Liver (tissue), 9 donors: ENCODE results near the gene KIAA1586. TPM values are rescaled to one million over a fixed set of nuclear protein-coding genes. Genes with fewer than 3 reads are reported as not detected.

Source experiments
- DNase-seq: peaks from one replicate; pipeline ENCODE4 v3.0.0-alpha.2; 2017; ENCODE audit warnings: low spot score
- H3K27ac ChIP-seq, 2 donors: one replicate each; pipeline ENCODE4 v1.7.0; 2013; ENCODE audit warnings: inconsistent platforms in 2 of 2, low read length in 2 of 2, control low read depth in 1 of 2, low read depth in 1 of 2, mild to moderate bottlenecking in 1 of 2
- H3K27me3 ChIP-seq, 4 donors: one replicate each; pipeline versions ENCODE4 v1.6.1 to v1.7.0; 2013; ENCODE audit warnings: low read length in 3 of 4, inconsistent platforms in 1 of 4, mild to moderate bottlenecking in 1 of 4, moderate library complexity in 1 of 4; ENCODE audit not compliant: control insufficient read depth in 4 of 4, insufficient read depth in 4 of 4
- H3K36me3 ChIP-seq, 4 donors: one replicate each; pipeline versions ENCODE4 v1.6.1 to v1.7.0; 2013; ENCODE audit warnings: low read length in 3 of 4, mild to moderate bottlenecking in 3 of 4, low read depth in 1 of 4, moderate library complexity in 1 of 4; ENCODE audit not compliant: control insufficient read depth in 4 of 4, insufficient read depth in 3 of 4
- H3K4me1 ChIP-seq, 4 donors: one replicate each; pipeline versions ENCODE4 v1.6.1 to v1.7.0; 2013; ENCODE audit warnings: low read length in 3 of 4, mild to moderate bottlenecking in 3 of 4, moderate library complexity in 1 of 4; ENCODE audit not compliant: control insufficient read depth in 4 of 4, insufficient read depth in 4 of 4
- H3K4me3 ChIP-seq, 3 donors: one replicate each; pipeline versions ENCODE4 v1.6.1 to v1.7.0; 2013; ENCODE audit warnings: low read length in 3 of 3, control low read depth in 1 of 3, low read depth in 1 of 3, mild to moderate bottlenecking in 1 of 3
- H3K9ac ChIP-seq, 2 donors: one replicate each; pipeline ENCODE4 v1.7.0; 2013; ENCODE audit warnings: low read length in 2 of 2, mild to moderate bottlenecking in 2 of 2, moderate library complexity in 2 of 2, control low read depth in 1 of 2, low read depth in 1 of 2
- H3K9me3 ChIP-seq, 4 donors: one replicate each; pipeline versions ENCODE4 v1.6.1 to v1.7.0; 2013; ENCODE audit warnings: low read length in 3 of 4; ENCODE audit not compliant: control insufficient read depth in 4 of 4
- EGR1 ChIP-seq, 2 donors: IDR thresholded peaks; 2 replicates each; pipeline ENCODE4 v1.6.1; 2016 to 2018; ENCODE audit warnings: antibody characterized with exemption in 2 of 2, low read depth in 2 of 2
- FOXA1 ChIP-seq: IDR thresholded peaks from 2 replicates; pipeline ENCODE4 v1.6.1; 2016; ENCODE audit warnings: antibody characterized with exemption
- FOXA2 ChIP-seq: IDR thresholded peaks from 2 replicates; pipeline ENCODE4 v1.6.1; 2016; ENCODE audit warnings: antibody characterized with exemption
- GABPA ChIP-seq, 2 donors: IDR thresholded peaks in 1 of 2; conservative IDR thresholded peaks in 1 of 2; 2 replicates each; pipeline ENCODE4 v1.6.1; 2016; ENCODE audit warnings: antibody characterized with exemption in 2 of 2, mild to moderate bottlenecking in 1 of 2, moderate library complexity in 1 of 2
- HNF4A ChIP-seq, 2 donors: conservative IDR thresholded peaks; 2 replicates each; pipeline ENCODE4 v1.6.1; 2016; ENCODE audit warnings: antibody characterized with exemption in 2 of 2, mild to moderate bottlenecking in 2 of 2
- HNF4G ChIP-seq: IDR thresholded peaks from 2 replicates; pipeline ENCODE4 v1.6.1; 2016; ENCODE audit warnings: antibody characterized with exemption
- JUND ChIP-seq, 2 donors: IDR thresholded peaks; 2 replicates each; pipeline ENCODE4 v1.6.1; 2016; ENCODE audit warnings: antibody characterized with exemption in 2 of 2
- NR2F2 ChIP-seq: IDR thresholded peaks from 2 replicates; pipeline ENCODE4 v1.6.1; 2016; ENCODE audit warnings: antibody characterized with exemption
- RAD21 ChIP-seq, 2 donors: IDR thresholded peaks; 2 replicates each; pipeline ENCODE4 v1.6.1; 2016; ENCODE audit warnings: antibody characterized with exemption in 2 of 2, mild to moderate bottlenecking in 2 of 2
- RXRA ChIP-seq, 2 donors: IDR thresholded peaks; 2 replicates each; pipeline ENCODE4 v1.6.1; 2017 to 2018; ENCODE audit warnings: antibody characterized with exemption in 2 of 2, mild to moderate bottlenecking in 1 of 2
- SP1 ChIP-seq: IDR thresholded peaks from 2 replicates; pipeline ENCODE4 v1.6.1; 2018; ENCODE audit warnings: antibody characterized with exemption, mild to moderate bottlenecking
- TAF1 ChIP-seq: conservative IDR thresholded peaks from 2 replicates; pipeline ENCODE4 v1.6.1; 2016; ENCODE audit warnings: antibody characterized with exemption, mild to moderate bottlenecking
- YY1 ChIP-seq: IDR thresholded peaks from 2 replicates; pipeline ENCODE4 v1.6.1; 2016; ENCODE audit warnings: antibody characterized with exemption, mild to moderate bottlenecking
- WGBS: extraction: QIAGEN DNeasy Blood & Tissue Kit; methylation state at CpG from one replicate; pipeline ENCODE4 v1.1.7; 2013; 5-methylcytosine and 5-hydroxymethylcytosine counted together
- polyA plus RNA-seq, 2 donors: library from polyadenylated mRNA; stranded (reverse) in 1 of 2; unstranded in 1 of 2; fragments of 200-250 nt in 1 of 2; fragments of >200 nt in 1 of 2; fragmentation: Nextera tagmentation in 1 of 2; extraction: Ambion mirVana in 1 of 2; gene quantifications; one replicate each; pipeline versions ENCODE4 v1.2.1 to v1.2.3, GENCODE V29; 2013 to 2015
- total RNA-seq, 2 donors: library from RNA; depleted of rRNA; stranded (reverse); fragments of >200 nt; gene quantifications; one replicate each; pipeline ENCODE4 v1.2.3, GENCODE V29; 2014
- TF ChIP-seq, protein P1 (sequence below): IDR thresholded peaks from 2 replicates; pipeline ENCODE4 v1.6.1; 2016; ENCODE audit warnings: antibody characterized with exemption
- TF ChIP-seq, protein P2 (sequence below): IDR thresholded peaks from 2 replicates; pipeline ENCODE4 v1.6.1; 2016; ENCODE audit warnings: antibody characterized with exemption
- TF ChIP-seq, protein P3 (sequence below): fragments of 150-350 bp; IDR thresholded peaks from 2 replicates; pipeline ENCODE4 v1.5.1; 2017; ENCODE audit warnings: improper control_type of control experiment, low read depth, low read length; ENCODE audit not compliant: missing input control
- TF ChIP-seq, protein P4 (sequence below): IDR thresholded peaks from 2 replicates; pipeline ENCODE4 v1.6.1; 2016; ENCODE audit warnings: antibody characterized with exemption, mild to moderate bottlenecking
- TF ChIP-seq, protein P5 (sequence below): IDR thresholded peaks from 2 replicates; pipeline ENCODE4 v1.6.1; 2016; ENCODE audit warnings: antibody characterized with exemption
- donor health status: healthy.
- donor health status: healthy.
- donor health status: healthy.
- donor health status: healthy.
- donor health status: healthy.

KIAA1586 gene
- total and polyA plus RNA-seq, 4 donors, result 2.1 to 25.0 (median 5.5) TPM

DNA sequence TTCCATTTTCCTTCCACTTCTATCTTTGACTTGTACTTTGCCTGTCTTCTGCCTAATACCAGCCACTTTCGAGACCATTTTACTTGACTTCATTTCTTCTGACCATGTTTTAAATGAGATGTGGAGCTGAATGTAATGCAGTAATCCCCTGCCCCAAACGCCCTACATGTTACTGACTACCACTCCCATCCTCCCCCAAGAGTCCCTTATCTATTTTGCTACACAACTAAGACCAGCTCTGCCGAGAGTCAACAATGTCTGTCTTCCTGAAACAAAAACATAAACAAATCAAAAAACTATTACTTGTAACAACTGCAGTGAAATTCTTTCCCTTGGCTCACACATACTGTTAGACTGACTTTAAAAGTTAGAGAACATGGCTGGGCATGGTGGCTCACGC, 27.1 kb upstream of the KIAA1586 start:
- TF ChIP-seq YY1, result no peak
- no peak for TF ChIP-seq HNF4A (conservative IDR thresholded peaks at IDR 0.05)
- TF ChIP-seq, protein P1, sequence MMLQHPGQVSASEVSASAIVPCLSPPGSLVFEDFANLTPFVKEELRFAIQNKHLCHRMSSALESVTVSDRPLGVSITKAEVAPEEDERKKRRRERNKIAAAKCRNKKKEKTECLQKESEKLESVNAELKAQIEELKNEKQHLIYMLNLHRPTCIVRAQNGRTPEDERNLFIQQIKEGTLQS, result no peak
- no peak for TF ChIP-seq FOXA1
- no peak for TF ChIP-seq TAF1
- TF ChIP-seq SP1, result no peak
- TF ChIP-seq GABPA (IDR thresholded peaks at IDR 0.05 in 1 of 2, conservative IDR thresholded peaks at IDR 0.05 in 1 of 2), result no peak
- TF ChIP-seq JUND (IDR thresholded peaks at IDR 0.05), result no peak
- no peak for TF ChIP-seq FOXA2
- no peak for TF ChIP-seq HNF4G
- TF ChIP-seq, protein P2, sequence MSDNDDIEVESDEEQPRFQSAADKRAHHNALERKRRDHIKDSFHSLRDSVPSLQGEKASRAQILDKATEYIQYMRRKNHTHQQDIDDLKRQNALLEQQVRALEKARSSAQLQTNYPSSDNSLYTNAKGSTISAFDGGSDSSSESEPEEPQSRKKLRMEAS, result no peak
- no peak for TF ChIP-seq RAD21 (IDR thresholded peaks at IDR 0.05)
- TF ChIP-seq EGR1 (IDR thresholded peaks at IDR 0.05; ENCODE audit: low read depth in 2 of 2), result no peak
- TF ChIP-seq, protein P3, sequence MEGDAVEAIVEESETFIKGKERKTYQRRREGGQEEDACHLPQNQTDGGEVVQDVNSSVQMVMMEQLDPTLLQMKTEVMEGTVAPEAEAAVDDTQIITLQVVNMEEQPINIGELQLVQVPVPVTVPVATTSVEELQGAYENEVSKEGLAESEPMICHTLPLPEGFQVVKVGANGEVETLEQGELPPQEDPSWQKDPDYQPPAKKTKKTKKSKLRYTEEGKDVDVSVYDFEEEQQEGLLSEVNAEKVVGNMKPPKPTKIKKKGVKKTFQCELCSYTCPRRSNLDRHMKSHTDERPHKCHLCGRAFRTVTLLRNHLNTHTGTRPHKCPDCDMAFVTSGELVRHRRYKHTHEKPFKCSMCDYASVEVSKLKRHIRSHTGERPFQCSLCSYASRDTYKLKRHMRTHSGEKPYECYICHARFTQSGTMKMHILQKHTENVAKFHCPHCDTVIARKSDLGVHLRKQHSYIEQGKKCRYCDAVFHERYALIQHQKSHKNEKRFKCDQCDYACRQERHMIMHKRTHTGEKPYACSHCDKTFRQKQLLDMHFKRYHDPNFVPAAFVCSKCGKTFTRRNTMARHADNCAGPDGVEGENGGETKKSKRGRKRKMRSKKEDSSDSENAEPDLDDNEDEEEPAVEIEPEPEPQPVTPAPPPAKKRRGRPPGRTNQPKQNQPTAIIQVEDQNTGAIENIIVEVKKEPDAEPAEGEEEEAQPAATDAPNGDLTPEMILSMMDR, result no peak
- TF ChIP-seq RXRA (IDR thresholded peaks at IDR 0.05), result no peak
- TF ChIP-seq, protein P4, sequence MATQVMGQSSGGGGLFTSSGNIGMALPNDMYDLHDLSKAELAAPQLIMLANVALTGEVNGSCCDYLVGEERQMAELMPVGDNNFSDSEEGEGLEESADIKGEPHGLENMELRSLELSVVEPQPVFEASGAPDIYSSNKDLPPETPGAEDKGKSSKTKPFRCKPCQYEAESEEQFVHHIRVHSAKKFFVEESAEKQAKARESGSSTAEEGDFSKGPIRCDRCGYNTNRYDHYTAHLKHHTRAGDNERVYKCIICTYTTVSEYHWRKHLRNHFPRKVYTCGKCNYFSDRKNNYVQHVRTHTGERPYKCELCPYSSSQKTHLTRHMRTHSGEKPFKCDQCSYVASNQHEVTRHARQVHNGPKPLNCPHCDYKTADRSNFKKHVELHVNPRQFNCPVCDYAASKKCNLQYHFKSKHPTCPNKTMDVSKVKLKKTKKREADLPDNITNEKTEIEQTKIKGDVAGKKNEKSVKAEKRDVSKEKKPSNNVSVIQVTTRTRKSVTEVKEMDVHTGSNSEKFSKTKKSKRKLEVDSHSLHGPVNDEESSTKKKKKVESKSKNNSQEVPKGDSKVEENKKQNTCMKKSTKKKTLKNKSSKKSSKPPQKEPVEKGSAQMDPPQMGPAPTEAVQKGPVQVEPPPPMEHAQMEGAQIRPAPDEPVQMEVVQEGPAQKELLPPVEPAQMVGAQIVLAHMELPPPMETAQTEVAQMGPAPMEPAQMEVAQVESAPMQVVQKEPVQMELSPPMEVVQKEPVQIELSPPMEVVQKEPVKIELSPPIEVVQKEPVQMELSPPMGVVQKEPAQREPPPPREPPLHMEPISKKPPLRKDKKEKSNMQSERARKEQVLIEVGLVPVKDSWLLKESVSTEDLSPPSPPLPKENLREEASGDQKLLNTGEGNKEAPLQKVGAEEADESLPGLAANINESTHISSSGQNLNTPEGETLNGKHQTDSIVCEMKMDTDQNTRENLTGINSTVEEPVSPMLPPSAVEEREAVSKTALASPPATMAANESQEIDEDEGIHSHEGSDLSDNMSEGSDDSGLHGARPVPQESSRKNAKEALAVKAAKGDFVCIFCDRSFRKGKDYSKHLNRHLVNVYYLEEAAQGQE, result no peak
- TF ChIP-seq, protein P5, sequence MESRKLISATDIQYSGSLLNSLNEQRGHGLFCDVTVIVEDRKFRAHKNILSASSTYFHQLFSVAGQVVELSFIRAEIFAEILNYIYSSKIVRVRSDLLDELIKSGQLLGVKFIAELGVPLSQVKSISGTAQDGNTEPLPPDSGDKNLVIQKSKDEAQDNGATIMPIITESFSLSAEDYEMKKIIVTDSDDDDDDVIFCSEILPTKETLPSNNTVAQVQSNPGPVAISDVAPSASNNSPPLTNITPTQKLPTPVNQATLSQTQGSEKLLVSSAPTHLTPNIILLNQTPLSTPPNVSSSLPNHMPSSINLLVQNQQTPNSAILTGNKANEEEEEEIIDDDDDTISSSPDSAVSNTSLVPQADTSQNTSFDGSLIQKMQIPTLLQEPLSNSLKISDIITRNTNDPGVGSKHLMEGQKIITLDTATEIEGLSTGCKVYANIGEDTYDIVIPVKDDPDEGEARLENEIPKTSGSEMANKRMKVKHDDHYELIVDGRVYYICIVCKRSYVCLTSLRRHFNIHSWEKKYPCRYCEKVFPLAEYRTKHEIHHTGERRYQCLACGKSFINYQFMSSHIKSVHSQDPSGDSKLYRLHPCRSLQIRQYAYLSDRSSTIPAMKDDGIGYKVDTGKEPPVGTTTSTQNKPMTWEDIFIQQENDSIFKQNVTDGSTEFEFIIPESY, result no peak
- TF ChIP-seq NR2F2, result no peak
- H3K27me3 ChIP-seq, result no peaks in the 10 kb centered on the region
- H3K9ac ChIP-seq, result no peak overlapping the region
- H3K9me3 ChIP-seq, result no peaks in the 10 kb centered on the region
- no peak for DNase-seq
- no peak overlapping the region for H3K4me3 ChIP-seq
- H3K27ac ChIP-seq, result no peak overlapping the region
- peaks cover 0 to 3% (median 0%) of the 10 kb centered on the region in 4 donors for H3K4me1 ChIP-seq
- H3K36me3 ChIP-seq, result no peaks in the 10 kb centered on the region
- WGBS, result 79% methylated on average over 4 of the region's 4 CpGs
